GM12892 (cell line): ENCODE results near the gene TRIM13.

Experiments
- POLR2A ChIP-seq: IDR thresholded peaks from 2 replicates; pipeline ENCODE4 v1.6.1; 2011; ENCODE audit warnings: low read depth, low read length, control low read depth
- POLR2AphosphoS5 ChIP-seq: IDR thresholded peaks from 2 replicates; pipeline ENCODE4 v1.6.1; 2011; ENCODE audit warnings: low read depth, low read length, control low read depth

- TF ChIP-seq POLR2AphosphoS5: no peak
- TF ChIP-seq POLR2A: no peak
These were observed 58.6 kb downstream of the TRIM13 start for GRCh38 chr13:50055454-50055853.
